Suppressor macrophage (primary cell): ENCODE data around the gene PRDM9.
"Not testable (repeated sequence)": the region's sequence is repeated elsewhere in the genome, so short reads cannot be mapped to it uniquely, and the experiment has no call there.

ENCODE experiments used
- DNase-seq, 4 experiments: peaks; one replicate each; pipeline ENCODE4 v3.0.0-alpha.2; 2020 to 2022
- total RNA-seq, 17 experiments: gene quantifications; one replicate each; lab custom pipeline; 2026; ENCODE audit warnings: mixed read lengths in 6 of 17, inconsistent platforms in 3 of 17; lab: John Stamatoyannopoulos, UW

The PRDM9 gene
- 0 to 1.8 (median 0) reads per million in 17 experiments for total RNA-seq

- DNase-seq: peak in 3 of 4 experiments; percentile 1 to 18 (median 15)
These were observed at the start of gene PRDM9 for GRCh38 chr5:23507278-23507685. Gene PRDM9 (plus strand): TSS chr5:23507609. CDS start chr5:23509034, 1,425 bp downstream.

GRCh38 chr5:23457780-23458179 lies 49.6 kb upstream of the PRDM9 start:
- DNase-seq: no peak

DNA sequence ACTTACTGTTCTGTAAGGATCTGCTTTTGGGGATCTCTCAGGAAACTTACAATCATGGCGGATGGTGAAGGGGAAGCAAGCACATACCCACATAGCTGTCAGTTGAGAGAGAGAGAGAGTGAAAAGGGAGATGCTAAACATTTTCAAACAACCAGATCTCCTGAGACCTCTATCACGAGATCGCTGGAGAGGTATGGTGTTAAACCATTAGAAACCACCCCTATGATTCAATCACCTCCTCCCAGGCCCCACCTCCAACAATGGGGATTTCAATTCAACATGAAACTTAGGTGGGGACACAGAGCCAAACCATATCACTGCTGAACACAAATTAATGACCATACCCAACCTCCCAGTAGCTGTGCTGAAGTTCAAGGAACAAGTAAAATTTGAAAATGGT lies 48.2 kb upstream of the PRDM9 start:
- no peak for DNase-seq

GRCh38 chr5:23461576-23461975 lies 45.8 kb upstream of the PRDM9 start:
- no peak for DNase-seq

- peak in 1 of 4 experiments; percentile 2 for DNase-seq
These were observed 41.0 kb upstream of the PRDM9 start for GRCh38 chr5:23466401-23466912.

DNA sequence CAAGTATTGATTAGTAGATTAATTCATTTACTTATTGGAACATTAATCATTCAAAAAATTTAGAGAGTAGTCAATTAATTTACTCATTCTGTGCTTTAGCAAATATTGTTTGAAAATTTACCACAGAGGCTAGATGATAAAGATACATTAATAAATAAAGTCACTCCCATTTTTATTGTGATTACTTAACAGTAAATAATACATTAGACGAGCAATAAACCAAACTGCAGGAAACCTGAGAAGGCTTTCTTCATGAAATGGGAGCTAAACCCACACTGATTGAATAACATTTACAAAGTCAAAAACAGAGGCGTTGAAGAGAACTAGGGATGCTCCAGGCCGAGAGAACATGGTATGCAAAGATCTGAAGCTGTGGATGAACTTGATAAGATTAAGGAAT lies 38.8 kb upstream of the PRDM9 start:
- DNase-seq: no peak

DNA sequence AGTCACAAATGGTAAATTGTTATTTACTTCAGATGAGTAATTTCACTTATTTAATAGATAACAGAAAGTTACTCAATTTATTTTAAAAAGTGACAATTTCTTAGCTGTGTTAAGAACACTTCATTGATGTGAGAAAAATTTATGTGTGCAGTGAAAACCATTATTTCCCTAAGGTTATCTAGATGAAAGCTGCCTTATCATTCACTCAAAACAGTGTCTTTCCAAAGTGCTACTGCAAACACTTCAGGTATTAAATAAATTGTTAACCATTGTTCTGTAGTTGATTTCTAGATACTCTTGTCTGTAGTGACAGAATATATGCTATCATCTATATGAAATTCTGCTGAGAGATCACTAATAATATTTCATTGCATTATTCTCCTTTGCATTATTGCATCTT lies 33.5 kb upstream of the PRDM9 start:
- no peak for DNase-seq

GRCh38 chr5:23474315-23474714 lies 33.1 kb upstream of the PRDM9 start:
- DNase-seq: no peak

GRCh38 chr5:23476580-23476979 lies 30.8 kb upstream of the PRDM9 start:
- no peak for DNase-seq

GRCh38 chr5:23482642-23483041 lies 24.8 kb upstream of the PRDM9 start:
- no peak for DNase-seq

DNA sequence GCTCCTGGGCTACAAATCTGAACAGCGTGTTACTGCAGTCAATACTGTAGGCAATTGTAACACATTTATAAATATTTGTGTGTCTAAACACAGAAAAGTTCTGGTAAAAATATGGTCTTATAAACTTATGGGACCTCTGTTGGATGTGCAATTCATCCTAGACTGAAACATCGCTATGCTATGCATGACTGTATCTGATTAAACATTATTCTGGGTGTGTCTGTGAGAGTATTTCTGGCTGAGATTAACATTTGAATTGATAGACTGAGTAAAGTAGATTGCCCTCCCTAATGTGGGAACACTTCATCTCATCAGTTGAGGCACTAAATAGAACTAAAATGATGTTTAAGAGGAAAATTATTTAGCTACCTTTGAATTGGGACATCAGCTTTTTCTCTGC lies 24.3 kb upstream of the PRDM9 start:
- DNase-seq: no peak

GRCh38 chr5:23484096-23484495 lies 23.3 kb upstream of the PRDM9 start:
- DNase-seq: no peak

GRCh38 chr5:23486227-23486626 lies 21.2 kb upstream of the PRDM9 start:
- DNase-seq: not testable (repeated sequence)

DNA sequence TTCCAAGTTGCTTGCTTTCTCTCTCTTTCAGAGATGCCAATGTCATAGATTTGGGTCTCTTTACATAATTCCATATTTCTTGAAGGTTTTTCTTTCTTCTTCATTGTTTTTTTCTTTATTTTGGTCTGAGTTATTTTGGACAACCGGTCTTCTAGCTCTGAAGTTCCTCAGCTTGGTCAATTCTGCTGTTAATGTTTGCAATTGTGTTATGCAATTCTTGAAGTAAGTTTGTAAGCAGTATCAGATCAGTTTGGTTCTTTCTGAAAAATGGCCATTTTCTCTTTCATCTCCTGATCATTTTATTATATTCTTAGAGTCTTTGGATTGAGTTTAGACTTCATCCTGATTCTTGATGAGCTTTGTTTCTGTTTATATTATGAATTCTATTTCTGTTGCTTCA lies 16.4 kb upstream of the PRDM9 start:
- no peak for DNase-seq

DNA sequence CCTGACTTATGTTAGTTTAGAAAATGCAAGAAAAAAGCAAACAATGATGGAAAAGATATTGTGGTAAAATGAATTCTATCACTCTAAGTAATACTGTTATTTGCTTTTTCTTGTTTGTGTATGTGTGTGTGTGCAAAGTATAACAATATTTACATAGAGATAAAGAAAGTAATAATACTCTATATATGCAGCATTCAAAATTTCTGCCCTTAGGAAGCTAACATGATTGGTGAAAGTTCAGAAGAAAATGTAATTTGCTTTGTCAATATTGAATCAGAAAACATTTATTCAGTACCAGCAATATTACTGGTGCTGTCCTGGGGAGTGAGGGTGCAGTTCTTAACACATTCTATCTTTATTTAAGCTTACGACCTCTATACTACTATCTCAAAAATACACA lies 12.9 kb upstream of the PRDM9 start:
- no peak for DNase-seq

GRCh38 chr5:23496576-23496975 lies 10.8 kb upstream of the PRDM9 start:
- DNase-seq: no peak

DNA sequence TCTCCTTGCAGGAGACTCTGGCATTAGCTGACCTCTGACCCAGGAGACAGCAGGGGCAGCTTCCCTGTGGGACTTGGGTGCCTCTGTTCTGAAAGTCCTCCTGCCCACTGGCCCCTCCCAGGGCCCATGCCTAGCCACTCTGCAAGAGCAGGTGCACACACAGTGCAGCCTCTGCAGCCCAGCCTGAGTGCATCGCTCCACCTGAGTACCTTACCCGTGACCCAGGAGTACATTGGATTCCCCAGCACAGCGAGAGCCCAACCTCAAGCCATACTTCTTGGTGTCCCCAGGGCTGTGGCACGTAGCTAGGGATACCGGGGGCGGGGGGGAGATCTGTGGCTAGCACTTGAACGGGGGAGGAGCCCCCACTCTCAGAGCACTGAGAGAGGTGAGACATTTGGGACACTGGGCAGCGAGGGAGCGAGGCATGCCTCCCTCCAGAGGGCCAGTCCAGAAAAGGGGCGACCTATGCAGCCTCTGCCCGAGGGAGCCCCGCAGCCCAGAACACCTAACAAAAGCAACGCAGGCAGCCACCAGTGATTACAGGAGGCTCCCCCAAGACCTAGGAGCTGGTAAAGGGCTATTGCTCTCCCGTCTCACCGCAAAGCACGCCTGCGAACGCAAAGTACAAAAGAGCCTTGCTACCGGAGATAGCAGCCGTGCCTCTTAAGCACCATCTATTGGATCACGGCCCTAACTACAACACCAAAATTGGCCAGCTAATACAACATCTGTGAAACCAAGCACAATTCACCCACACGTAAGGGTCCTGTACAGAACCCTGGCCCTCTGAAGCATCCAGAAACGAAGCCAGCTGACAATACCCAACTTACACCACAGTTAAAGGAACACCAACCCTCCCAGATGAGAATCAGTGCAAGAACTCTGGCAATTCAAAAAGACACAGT lies 826 bp upstream of the PRDM9 start:
- peak in 1 of 4 experiments; percentile 2 for DNase-seq

- not testable (repeated sequence) for DNase-seq
These were observed 3.0 kb downstream of the PRDM9 start for GRCh38 chr5:23510434-23510833.

- no peak for DNase-seq
These were observed 15.1 kb downstream of the PRDM9 start for GRCh38 chr5:23522553-23522952.

DNA sequence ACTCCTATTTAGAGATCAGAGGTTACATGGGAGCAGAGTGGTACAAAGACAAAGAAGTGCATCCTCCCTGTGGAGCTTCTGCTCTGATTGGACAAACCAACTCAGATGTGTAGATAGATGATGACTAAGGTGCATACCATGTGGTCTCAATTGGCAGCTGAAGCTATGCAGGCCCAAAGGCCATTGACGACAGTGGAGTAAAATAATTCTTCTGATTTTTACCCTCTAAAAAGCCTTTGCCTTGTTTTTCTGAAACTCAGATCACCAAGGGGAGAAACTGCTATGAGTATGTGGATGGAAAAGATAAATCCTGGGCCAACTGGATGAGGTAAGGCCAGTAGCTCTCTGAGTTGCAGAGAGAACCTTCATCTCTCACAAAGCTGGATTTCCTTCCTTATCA lies 15.6 kb downstream of the PRDM9 start:
- DNase-seq: no peak

DNA sequence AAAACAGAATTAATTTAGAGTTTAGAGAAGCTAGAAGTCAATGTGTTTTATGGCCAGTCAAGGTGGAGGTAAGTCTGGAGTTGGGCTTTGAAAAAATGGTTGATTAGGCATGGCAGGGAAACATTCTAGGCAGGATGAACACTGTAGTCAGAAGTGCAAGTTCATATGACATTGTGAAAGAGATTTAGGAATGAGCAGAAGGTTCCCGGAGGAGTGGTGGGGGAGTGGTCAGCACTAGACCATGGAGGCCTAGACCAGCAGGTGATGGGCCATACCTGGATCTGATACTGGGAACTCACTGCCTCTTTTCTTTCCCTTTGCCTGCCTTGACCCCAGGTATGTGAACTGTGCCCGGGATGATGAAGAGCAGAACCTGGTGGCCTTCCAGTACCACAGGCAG lies 16.6 kb downstream of the PRDM9 start:
- DNase-seq: no peak

DNA sequence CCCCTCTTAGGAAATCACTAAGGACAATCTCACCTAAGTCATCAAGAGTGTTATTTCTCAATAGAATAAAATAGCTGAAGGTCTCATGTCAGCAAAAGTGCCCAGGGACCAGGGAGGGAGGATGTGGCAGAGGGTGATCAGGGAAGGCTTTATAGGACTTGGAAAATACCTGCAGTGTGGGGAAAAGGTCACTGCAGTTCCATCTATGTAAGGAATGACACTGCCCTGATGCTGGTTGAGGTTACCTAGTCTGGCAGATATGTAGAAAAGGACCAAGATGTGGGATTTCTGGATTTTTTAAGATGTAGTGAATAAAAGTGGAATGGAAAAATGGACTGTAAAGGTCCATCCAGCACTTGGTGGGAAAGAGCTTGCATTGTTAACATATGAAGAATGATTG lies 18.3 kb downstream of the PRDM9 start:
- no peak for DNase-seq

GRCh38 chr5:23526616-23527015 lies 19.2 kb downstream of the PRDM9 start:
- DNase-seq: not testable (repeated sequence)

- not testable (repeated sequence) for DNase-seq
These were observed 20.0 kb downstream of the PRDM9 start for GRCh38 chr5:23527216-23527920.
